HG03135 (cell line): Measurements from ENCODE around the gene PRRC2B.
A peak's percentile ranks its signal among the peaks of the same experiment; 100 is the strongest.
"Not testable (repeated sequence)": the region's sequence is repeated elsewhere in the genome, so short reads cannot be mapped to it uniquely, and the experiment has no call there.

Source experiments
- ATAC-seq: cut with Tn5 transposase; IDR thresholded peaks from one replicate; pipeline ENCODE4 v1.9.1; 2021; ENCODE audit warnings: mild to moderate bottlenecking, moderate library complexity; ENCODE audit not compliant: unreplicated experiment

Gene PRRC2B

DNA sequence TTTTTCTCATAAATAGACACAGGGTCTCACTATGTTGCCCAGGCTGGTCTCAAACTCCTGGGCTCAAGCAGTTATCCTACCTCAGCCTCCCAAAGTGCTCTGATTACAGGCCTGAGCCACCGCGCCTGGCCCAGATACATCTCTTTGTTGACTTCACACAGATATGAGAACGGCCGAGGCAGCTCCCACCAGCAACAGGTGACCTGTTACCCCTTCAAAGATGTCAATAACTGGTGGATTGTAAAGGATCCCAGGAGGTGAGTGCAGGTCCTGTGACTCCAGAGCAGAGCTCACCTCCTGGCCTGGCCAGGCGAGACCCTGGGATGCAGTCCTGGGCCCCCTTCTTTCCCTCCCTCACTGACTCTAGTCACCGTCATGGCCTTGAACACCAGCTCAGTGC is 118.0 kb downstream of the PRRC2B start:
- no peak for ATAC-seq

DNA sequence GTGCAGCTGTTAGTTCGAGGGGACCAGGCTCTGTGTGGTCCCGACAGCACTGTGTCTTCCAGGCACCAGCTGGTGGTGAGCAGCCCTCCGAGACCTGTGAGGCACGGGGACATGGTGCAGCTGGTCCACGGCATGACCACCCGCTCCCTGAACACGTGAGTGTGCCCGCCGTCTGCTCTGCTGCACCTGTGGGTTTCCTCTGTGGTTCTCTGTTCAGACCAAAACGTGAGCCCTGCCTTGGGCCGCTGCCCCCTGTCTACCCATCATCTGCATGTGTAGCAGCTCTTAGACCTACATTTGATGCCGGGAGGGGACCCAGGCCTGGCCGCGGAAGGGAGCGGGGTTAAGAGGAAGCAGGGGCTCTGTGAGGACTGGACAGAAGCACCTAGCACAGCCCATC is 119.3 kb downstream of the PRRC2B start:
- ATAC-seq = no peak

DNA sequence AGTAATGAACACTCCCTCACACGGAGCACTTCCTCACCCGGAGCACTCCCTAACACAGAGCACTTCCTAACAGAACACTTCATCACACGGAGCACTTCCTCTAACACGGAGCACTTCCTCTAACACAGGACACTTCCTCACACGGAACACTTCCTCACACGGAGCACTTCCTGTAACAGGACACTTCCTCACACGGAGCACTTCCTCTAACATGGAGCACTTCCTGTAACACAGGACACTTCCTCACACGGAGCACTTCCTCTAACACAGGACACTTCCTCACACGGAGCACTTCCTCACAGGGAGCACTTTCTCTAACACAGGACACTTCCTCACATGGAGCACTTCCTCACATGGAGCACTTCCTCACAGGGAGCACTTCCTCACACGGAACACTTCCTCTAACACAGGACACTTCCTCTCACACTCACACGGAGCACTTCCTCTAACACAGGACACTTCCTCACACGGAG is 121.7 kb downstream of the PRRC2B start:
- ATAC-seq = not testable (repeated sequence)

DNA sequence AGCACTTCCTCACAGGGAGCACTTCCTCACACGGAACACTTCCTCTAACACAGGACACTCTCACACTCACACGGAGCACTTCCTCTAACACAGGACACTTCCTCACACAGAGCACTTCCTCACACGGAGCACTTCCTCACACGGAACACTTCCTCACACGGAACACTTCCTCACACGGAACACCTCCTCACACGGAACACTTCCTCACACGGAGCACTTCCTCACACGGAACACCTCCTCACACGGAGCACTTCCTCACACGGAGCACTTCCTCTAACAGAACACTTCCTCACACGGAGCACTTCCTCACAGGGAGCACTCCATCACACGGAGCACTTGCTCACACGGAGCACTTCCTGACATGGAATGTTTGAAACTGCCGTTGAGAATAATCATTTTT is 122.2 kb downstream of the PRRC2B start:
- ATAC-seq = no peak

DNA sequence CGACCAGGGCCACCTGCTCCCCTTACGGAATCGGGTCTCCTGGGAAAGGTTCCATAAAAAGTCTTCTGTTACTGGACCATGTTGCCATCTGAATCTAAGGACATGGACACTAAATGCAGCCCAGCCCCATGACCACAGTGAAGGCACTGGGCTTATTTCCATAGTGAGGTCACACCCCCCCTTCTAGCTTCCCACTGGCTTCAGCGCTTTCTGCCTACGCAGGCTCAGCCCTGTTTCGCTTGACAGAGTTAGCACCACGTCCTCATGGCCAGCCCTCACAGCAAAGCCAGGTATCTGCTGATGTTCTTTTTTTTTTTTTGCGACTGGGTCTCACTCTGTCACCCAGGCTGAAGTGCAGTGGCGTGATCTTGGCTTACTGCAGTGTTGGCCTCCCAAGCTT is 123.0 kb downstream of the PRRC2B start:
- ATAC-seq = no peak

DNA sequence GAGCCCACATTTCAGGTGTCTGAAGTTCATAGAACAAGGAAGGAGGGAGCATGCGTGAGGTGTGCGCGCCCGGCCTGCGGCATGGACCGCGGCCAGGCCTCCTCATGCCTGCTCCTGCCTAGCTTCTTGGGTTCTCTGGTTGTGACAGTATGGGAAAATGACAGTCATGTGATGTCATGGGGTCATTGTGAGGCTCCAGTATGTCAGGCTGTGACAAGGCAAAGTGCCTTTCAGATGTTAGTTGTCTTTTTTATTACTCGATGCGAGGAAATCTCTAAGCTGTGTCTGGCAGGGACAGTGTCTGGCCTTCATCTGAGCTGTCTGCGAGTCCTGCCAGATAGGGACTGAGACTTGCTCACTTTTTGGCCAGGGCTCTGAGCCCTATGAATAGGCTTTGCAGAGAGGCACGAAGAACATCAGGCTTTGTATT is 123.9 kb downstream of the PRRC2B start:
- ATAC-seq = no peak

DNA sequence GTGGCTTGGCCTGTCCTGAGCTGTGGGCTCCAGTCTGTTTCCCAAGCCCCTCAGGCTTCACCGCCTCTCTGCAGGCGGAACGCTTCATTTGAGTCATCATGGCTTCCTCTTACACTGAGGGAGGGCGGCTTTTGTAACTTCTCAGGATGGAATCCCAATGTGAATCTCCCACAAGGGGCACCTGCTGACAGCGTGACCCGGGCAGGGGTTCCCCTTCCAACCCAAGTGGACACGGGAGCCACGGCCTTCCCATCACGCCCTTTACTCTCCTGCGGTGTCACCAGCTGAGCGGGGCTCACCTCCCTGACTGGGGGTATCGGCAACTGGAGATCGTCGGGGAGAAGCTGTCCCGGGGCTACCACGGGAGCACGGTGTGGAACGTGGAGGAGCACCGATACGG is 124.7 kb downstream of the PRRC2B start:
- ATAC-seq = no peak

DNA sequence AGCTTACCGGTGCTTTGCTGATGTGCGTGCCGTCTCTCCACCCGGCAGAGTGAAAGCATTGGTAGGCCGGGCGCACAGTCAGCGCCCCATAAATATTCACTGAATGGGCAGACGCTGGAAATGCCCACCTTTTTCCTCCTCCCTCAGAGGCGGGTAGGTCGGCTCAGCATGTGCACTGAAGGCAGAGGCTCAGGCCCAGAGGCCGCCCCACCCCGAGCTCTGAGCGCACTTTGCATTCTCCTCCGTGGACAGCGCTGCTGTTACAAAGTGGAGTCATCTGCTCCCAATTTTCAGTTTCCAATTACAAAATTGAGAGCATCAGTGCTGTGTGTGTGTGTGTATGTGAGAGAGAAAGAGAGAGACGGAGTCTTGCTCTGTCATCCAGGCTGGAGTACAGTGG is 126.6 kb downstream of the PRRC2B start:
- ATAC-seq = no peak

DNA sequence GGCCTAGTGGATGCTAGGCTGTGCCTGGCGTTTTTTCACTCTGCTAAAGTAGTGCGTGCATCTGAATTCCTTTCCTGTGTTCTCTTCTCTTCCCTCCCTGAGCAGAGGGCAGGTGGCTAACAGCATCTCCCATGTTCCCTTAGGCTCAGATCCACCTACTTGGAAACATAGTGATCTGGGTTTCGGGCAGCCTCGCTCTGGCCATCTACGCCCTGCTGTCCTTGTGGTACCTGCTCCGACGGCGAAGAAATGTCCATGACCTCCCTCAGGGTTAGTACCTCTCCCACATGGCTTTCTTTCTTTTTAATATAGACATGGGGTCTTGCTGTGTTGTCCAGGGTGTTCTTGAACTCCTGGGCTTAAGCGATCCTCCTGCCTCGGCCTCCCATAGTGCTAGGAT is 127.3 kb downstream of the PRRC2B start:
- no peak for ATAC-seq

DNA sequence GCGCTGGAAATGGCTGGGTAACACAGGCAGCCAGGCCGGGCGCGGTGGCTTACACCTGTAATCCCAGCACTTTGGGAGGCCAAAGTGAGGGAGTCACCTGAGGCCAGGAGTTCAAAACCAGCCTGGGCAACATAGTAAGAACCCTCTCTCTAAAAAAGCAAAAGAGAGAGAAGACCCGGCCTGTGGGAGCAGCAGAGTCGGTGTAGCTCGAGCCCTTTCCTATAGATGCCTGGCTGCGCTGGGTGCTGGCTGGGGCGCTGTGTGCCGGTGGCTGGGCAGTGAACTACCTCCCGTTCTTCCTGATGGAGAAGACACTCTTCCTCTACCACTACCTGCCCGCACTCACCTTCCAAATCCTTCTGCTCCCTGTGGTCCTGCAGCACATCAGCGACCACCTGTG is 127.9 kb downstream of the PRRC2B start:
- no peak for ATAC-seq

DNA sequence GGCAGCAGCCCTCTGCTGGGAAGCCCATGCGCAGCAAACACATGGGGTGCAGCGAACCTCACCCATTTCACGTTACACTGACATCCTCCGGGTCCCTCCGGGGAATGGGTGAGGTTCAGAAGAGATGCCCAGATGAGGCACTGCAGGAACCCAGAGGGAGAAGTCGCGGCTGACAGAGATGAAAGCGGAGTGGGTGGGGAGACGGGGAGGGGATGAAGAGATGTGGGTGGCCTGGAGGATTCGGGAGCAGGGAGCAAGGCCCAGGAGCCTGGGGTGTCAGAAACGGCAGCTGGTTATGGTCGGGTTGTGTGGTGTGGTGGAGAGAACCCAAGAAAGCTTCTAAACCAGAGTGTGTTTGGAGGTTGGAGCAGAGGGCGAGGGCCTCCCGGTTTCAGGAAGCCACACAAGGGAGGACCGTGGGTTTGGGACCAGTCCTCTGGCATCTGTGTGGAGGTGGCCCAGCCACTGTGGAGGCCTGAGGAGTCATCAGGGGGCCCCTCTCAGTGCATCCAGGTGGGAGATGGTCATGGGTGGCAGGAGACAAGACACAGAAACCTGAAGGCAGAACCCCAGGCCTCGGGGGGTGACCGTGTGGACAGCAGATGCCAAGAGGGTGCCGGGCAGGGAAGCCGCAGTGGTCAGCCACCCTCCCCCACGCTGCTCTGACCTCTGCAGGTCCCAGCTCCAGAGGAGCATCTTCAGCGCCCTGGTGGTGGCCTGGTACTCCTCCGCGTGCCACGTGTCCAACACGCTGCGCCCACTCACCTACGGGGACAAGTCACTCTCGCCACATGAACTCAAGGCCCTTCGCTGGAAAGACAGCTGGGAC is 128.6 kb downstream of the PRRC2B start:
- ATAC-seq = no peak

DNA sequence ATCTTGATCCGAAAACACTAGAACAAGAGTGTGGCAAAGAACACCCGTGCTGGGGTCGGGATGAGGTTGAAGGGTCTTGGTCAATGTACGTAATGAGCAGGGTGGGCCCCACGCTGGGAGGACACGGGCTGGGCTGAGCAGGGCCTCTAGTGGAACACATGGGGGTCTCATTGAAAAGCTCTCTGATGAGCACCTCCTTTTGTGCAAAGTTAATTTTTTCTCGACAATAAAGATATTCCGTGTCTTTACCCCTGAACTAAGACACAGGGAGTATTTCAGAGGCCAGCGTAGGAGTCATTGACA is 129.2 kb downstream of the PRRC2B start:
- ATAC-seq = no peak

DNA sequence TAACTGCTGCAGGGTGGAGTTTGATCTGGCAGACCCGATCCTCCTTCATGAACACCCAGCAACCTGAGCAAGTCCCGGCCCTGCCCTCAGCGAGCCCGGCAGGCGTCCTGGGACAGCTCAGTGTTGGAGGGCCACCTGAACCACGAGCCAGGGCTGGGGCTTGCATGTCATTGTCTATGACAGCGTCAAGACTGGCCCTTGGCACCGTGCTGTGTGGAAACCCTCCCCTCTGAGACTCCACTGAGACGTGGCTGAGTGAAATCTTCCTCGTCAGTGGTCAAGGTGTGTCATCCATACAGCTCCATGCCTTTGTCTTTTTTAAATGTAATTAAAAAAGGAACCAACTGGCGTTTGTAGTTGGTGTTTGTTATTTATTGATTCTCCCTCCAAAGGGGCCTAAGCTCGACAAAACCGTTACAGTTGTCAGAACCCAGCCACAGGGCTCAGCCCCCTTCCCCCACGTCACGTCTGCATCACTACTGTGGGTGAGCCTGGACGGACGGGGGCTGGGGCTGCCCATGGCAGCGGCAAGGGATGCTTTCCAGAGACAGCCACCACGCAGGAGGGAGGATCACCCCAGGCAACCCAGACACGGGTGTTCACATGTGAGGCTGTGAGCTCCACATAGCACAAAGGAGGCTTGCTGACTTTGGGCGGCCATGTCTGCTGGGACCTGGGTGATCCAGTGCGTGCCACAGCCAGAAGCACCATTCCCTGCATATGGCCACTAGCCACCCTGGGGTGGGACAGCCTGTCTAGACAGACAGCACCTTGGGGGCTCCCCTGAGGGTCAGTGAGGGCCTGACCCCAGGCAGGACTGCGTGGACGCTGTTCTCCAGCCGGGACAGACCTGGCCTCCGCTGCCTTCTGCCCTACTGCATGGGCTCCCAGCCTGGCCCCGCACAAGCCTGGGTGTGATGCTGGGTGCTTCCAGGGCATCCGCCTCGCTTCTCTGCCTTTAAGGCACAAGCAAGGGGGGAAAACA is 129.9 kb downstream of the PRRC2B start:
- no peak for ATAC-seq

DNA sequence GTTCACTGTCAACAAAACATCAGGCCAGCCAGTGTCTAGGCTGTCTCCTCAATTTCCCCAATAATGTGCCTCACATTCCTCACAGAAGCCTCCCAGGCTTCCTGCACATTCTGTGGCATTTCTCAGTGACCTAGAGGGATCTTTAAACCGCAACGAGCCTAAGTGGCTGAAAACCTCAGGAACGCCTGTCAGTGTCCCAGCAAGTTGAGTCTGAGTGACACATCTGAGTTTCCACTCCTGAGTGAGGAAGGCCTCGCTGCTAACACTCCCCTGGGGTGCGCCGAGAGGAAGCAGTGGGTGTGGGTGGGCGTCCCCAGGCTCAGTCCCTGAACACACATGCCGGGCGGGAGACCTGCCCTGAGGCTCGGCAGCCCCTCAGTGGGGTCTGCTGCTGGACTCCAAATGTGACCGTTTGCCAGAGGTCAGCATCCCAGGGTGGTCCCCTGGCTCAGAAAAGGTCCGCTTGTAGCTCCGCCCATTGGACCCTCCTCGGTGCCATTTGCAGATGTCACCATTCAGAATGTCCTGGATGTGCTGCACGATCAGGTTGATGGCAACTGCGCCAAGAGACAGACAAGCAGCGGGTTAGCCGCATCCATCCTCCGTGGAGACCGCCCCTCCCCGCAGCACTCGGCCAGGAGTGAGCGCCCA is 130.9 kb downstream of the PRRC2B start:
- ATAC-seq = no peak

DNA sequence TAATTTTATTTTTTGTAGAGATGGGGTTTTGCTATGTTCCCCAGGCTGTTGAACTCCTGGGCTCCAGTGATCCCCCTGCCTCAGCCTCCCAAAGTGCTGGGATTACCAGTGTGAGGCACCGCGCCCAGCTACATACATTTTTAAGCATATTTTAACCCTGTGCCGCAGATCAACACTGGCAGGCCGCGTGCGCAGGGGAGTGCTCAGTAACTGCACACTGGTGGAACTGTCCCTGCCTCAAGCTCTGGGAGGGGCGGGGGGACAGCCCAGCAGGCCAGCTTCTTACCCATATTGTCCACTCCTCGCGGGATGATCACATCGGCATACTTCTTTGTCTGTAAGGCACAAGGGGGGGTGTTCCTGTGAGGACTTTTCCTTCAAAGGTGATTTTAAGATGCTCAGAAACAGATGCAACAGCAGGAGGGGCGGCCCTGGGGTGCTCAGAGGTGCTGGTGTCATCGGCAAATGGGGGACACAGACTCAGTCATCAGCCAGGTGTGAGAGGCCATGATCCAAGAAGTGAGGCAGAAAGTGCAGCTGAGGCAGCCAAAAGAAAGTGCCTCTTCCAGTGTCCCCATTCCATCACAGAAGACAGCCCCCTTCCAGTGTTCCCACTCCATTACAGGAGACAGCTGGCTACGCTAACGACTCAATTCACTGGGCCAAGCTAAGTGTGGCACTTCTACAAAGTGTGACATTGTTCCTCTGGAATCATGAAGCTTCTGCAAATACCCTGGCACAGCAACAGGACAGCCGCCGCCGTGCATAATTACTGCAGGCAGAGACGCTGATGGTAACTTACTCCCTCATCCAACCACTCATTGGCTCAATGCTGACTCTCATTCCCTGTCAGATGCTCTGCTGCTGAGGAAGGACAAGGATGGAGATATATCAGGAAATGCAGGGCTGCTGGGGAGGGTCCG is 132.0 kb downstream of the PRRC2B start:
- ATAC-seq = no peak

DNA sequence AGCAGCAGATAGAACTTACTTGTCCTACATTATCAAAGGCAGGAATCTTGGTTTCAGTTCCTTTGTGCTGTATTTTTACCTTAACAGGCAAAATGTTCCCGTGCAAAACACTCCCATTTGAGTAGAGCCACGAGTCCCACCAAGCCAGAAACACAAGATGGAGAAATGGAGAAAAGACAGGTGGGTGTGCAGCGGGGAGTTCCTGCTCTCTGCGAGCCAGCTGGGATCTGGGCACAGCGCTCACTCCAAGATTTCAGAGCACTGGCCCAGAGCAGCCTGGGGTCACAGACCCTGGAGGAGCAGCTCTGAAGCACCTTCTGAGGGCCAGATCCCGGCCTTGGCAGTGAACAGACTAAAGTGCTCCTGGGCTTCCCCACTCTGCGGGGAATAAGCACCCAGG is 134.3 kb downstream of the PRRC2B start:
- ATAC-seq = no peak

DNA sequence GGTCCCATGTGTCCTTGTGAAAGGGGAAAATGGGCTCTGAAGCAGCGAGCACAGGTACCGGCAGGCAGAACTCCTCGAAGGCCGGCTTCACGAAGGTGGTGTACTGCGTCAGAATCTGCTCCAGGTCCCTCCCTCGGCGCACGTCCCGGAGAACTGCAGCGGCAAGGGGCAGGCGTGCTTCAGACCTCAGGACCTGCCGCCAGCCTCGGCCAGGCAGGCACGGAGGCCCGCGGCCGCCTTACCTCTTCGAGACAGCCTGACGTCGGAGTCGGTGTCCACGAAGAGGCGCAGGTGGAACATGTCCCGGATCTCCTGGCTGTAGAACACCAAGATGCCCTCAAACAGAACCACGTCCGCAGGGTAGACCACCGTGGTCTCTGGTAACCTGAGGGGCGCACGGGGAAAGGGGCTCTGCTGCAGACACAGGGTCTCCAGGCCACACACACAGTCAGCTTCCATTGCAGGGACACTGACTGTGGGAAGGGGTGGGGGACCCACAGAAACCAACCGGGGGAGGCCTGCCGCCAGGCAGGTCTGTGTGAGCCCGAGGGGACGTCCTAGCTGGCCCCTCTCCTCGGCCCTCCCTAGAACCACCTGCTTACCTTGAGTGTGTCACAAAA is 135.1 kb downstream of the PRRC2B start:
- no peak for ATAC-seq

DNA sequence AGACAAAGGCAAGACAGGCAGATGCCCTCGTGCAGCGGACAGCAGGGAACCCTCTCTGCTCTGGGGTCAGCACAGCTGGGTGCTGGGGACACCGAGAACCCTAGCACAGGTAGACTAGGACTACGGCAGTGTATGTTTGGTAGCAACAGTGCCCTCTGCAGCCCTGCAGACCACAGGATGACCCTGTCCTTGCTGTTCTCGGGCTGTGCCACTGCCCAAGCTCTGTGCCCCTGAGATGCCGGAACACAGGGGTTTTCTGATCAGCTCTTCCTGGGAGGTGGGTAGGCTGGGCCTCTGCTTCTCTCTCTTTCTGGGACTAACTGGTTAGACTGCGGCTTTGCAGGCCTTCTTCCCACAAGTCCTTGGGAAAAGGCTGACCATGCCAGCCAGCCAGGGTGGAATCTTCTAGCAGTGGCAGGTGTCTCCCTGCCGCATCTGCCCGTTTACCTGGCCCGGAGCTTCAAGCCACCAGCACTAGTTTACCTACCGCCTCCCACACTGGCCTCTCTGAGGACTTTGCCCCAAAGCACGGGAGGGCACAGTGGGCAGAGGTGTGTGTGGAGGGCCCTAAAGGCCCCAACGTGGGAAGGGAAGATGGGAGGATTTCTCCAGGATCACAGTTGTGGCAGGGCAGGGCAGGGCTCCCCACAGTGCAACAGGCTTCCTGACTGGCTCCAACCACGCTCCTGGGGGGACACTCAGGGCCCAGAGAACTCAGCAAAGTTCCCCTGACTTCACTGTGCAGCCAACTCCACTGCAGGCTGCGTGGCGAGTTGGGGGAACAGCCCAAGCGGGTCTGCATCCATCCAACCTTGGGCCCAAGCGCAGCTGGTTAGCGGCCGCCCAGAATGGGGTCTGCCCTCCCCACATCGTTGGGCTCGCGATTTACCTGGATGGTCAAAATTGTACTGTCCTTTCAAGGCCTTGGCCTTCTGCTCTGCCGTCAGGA is 136.0 kb downstream of the PRRC2B start:
- no peak for ATAC-seq

DNA sequence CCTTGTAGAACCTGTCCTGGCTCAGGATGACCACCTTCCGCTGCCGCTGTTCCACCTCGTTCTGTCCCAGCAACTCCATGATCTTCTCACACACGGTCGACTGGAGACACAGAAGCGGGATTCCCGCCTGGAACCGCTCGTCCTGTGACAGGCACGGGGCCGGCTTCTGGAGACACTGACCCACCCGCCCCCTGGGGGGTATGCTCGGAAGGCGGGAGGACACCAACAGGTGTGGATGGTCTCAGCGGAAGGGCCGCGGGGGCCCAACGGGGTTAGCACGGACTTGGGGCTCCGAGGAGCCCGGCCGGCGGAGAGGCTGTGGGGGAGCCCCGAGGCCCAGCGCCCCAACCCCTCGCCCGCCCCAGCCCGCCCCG is 136.6 kb downstream of the PRRC2B start:
- peak; percentile 23 for ATAC-seq
